WTC11 (cell line): ENCODE results near the gene MYO18B.

Experiments
- ETV6 ChIP-seq: sonication (generic); formaldehyde crosslinking; IDR thresholded peaks from 2 replicates; pipeline ENCODE4 v1.8.1; 2022; ENCODE audit warnings: mild to moderate bottlenecking, missing genetic modification reagents
- JUN ChIP-seq: sonication (generic); formaldehyde crosslinking; IDR thresholded peaks from 2 replicates; pipeline ENCODE4 v1.8.0; 2023; ENCODE audit warnings: mild to moderate bottlenecking, missing genetic modification reagents
- KAT7 ChIP-seq: sonication (generic); formaldehyde crosslinking; IDR thresholded peaks from 2 replicates; pipeline ENCODE4 v1.8.1; 2023; ENCODE audit warnings: missing genetic modification reagents, mild to moderate bottlenecking, borderline replicate concordance
- NR1H2 ChIP-seq: sonication (generic); formaldehyde crosslinking; IDR thresholded peaks from 2 replicates; pipeline ENCODE4 v1.9.0; 2021; ENCODE audit warnings: mild to moderate bottlenecking, moderate library complexity, missing genetic modification reagents
- SMAD3 ChIP-seq: sonication (generic); formaldehyde crosslinking; IDR thresholded peaks from 2 replicates; pipeline ENCODE4 v1.8.0; 2022; ENCODE audit warnings: missing genetic modification reagents, mild to moderate bottlenecking, borderline replicate concordance
- SP1 ChIP-seq: sonication (generic); formaldehyde crosslinking; conservative IDR thresholded peaks from 2 replicates; pipeline ENCODE4 v1.8.1; 2022; ENCODE audit warnings: missing genetic modification reagents
- TEAD4 ChIP-seq: sonication (generic); formaldehyde crosslinking; IDR thresholded peaks from 2 replicates; pipeline ENCODE4 v1.8.0; 2022; ENCODE audit warnings: mild to moderate bottlenecking, missing genetic modification reagents
- ZBTB21 ChIP-seq: sonication (generic); formaldehyde crosslinking; IDR thresholded peaks from 2 replicates; pipeline ENCODE4 v1.8.1; 2023; ENCODE audit warnings: mild to moderate bottlenecking, missing genetic modification reagents, borderline replicate concordance
- ZNF121 ChIP-seq: sonication (generic); formaldehyde crosslinking; IDR thresholded peaks from 2 replicates; pipeline ENCODE4 v1.8.0; 2023; ENCODE audit warnings: missing genetic modification reagents
- ZNF138 ChIP-seq: sonication (generic); formaldehyde crosslinking; conservative IDR thresholded peaks from 2 replicates; pipeline ENCODE4 v1.8.1; 2022; ENCODE audit warnings: mild to moderate bottlenecking, moderate library complexity, missing genetic modification reagents
- TF ChIP-seq, protein P1 (sequence below): fragments of 200-600 bp; IDR thresholded peaks from 2 replicates; pipeline ENCODE4 v1.8.0; 2022; ENCODE audit warnings: antibody characterized with exemption
- TF ChIP-seq, protein P2 (sequence below): sonication (generic); formaldehyde crosslinking; conservative IDR thresholded peaks from 2 replicates; pipeline ENCODE4 v1.8.1; 2022; ENCODE audit warnings: mild to moderate bottlenecking, missing genetic modification reagents
- TF ChIP-seq, protein P3 (sequence below): sonication (generic); formaldehyde crosslinking; IDR thresholded peaks from 2 replicates; pipeline ENCODE4 v1.8.0; 2023; ENCODE audit warnings: mild to moderate bottlenecking, missing genetic modification reagents

DNA sequence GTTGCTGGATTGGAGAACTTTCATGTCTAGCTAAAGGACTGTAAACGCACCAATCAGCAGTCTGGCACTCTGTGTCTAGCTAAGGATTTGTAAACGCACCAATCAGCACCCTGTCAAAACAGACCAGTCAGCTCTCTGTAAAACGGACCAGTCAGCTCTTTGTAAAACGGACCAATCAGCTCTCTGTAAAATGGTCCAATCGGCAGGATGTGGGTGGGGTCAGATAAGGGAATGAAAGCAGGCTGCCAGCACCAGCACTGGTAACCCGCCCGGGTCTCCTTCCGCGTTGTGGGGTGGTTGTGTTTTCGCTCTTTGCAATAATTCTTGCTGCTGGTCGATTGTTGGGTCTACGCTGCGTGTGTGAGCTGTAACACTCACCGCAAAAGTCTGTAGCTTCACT is 11.3 kb downstream of the MYO18B start:
- no peak for TF ChIP-seq ZBTB21 (CRISPR knock-in tag)
- TF ChIP-seq ZNF138 (CRISPR knock-in tag) = no peak
- TF ChIP-seq, protein P1, sequence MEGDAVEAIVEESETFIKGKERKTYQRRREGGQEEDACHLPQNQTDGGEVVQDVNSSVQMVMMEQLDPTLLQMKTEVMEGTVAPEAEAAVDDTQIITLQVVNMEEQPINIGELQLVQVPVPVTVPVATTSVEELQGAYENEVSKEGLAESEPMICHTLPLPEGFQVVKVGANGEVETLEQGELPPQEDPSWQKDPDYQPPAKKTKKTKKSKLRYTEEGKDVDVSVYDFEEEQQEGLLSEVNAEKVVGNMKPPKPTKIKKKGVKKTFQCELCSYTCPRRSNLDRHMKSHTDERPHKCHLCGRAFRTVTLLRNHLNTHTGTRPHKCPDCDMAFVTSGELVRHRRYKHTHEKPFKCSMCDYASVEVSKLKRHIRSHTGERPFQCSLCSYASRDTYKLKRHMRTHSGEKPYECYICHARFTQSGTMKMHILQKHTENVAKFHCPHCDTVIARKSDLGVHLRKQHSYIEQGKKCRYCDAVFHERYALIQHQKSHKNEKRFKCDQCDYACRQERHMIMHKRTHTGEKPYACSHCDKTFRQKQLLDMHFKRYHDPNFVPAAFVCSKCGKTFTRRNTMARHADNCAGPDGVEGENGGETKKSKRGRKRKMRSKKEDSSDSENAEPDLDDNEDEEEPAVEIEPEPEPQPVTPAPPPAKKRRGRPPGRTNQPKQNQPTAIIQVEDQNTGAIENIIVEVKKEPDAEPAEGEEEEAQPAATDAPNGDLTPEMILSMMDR = no peak
- no peak for TF ChIP-seq SP1
- no peak for TF ChIP-seq KAT7 (CRISPR knock-in tag)
- TF ChIP-seq, protein P2, sequence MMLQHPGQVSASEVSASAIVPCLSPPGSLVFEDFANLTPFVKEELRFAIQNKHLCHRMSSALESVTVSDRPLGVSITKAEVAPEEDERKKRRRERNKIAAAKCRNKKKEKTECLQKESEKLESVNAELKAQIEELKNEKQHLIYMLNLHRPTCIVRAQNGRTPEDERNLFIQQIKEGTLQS (CRISPR knock-in tag) = no peak
- no peak for TF ChIP-seq ETV6 (CRISPR knock-in tag)
- TF ChIP-seq NR1H2 = no peak
- no peak for TF ChIP-seq SMAD3 (CRISPR knock-in tag)
- TF ChIP-seq, protein P3, sequence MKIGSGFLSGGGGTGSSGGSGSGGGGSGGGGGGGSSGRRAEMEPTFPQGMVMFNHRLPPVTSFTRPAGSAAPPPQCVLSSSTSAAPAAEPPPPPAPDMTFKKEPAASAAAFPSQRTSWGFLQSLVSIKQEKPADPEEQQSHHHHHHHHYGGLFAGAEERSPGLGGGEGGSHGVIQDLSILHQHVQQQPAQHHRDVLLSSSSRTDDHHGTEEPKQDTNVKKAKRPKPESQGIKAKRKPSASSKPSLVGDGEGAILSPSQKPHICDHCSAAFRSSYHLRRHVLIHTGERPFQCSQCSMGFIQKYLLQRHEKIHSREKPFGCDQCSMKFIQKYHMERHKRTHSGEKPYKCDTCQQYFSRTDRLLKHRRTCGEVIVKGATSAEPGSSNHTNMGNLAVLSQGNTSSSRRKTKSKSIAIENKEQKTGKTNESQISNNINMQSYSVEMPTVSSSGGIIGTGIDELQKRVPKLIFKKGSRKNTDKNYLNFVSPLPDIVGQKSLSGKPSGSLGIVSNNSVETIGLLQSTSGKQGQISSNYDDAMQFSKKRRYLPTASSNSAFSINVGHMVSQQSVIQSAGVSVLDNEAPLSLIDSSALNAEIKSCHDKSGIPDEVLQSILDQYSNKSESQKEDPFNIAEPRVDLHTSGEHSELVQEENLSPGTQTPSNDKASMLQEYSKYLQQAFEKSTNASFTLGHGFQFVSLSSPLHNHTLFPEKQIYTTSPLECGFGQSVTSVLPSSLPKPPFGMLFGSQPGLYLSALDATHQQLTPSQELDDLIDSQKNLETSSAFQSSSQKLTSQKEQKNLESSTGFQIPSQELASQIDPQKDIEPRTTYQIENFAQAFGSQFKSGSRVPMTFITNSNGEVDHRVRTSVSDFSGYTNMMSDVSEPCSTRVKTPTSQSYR (CRISPR knock-in tag) = no peak
- no peak for TF ChIP-seq TEAD4
- TF ChIP-seq ZNF121 = no peak
- TF ChIP-seq JUN (CRISPR knock-in tag) = no peak
